GM23338 (cell line): ENCODE results near the gene TCF7L2. TPM values are rescaled to one million over a fixed set of nuclear protein-coding genes. Genes with fewer than 3 reads are reported as not detected.
A peak's percentile ranks its signal among the peaks of the same experiment; 100 is the strongest.

ENCODE experiments used
- ATAC-seq: fragments of 200-7000 bp; cut with Tn5 transposase; 3 replicates; pipeline ENCODE4 v1.9.1; 2020
- DNase-seq: peaks from one replicate; pipeline ENCODE4 v3.0.0-alpha.2; 2015; ENCODE audit warnings: low spot score
- H2AFZ ChIP-seq: fragments of 200-600 bp; sonication (generic); 2 replicates; pipeline ENCODE4 v1.8.0; 2016; ENCODE audit warnings: antibody characterized with exemption, mild to moderate bottlenecking, moderate library complexity
- H3F3A ChIP-seq: fragments of 200-600 bp; sonication (generic); replicated peaks from 2 replicates; pipeline ENCODE4 v1.8.0; 2017; ENCODE audit warnings: antibody characterized with exemption, mixed run types, low read depth
- H3K27ac ChIP-seq: fragments of 200-600 bp; sonication (generic); 2 replicates; pipeline ENCODE4 v1.6.1; 2016; ENCODE audit warnings: low read depth
- H3K27me3 ChIP-seq: fragments of 200-600 bp; sonication (generic); 2 replicates; pipeline ENCODE4 v1.8.0; 2016; ENCODE audit warnings: mild to moderate bottlenecking, mixed run types, moderate library complexity; ENCODE audit not compliant: insufficient read depth
- H3K36me3 ChIP-seq: fragments of 200-600 bp; sonication (generic); 2 replicates; pipeline ENCODE4 v1.8.0; 2016; ENCODE audit warnings: mild to moderate bottlenecking; ENCODE audit not compliant: insufficient read depth
- H3K4me1 ChIP-seq: fragments of 200-600 bp; sonication (generic); 2 replicates; pipeline ENCODE4 v1.8.0; 2016; ENCODE audit warnings: mild to moderate bottlenecking, moderate library complexity; ENCODE audit not compliant: insufficient read depth
- H3K4me2 ChIP-seq: fragments of 200-600 bp; sonication (generic); 2 replicates; pipeline ENCODE4 v1.7.1; 2017; ENCODE audit warnings: mixed run types
- H3K4me3 ChIP-seq: fragments of 200-600 bp; sonication (generic); 2 replicates; pipeline ENCODE4 v1.6.1; 2016; ENCODE audit warnings: mixed run types
- H3K79me2 ChIP-seq: fragments of 200-600 bp; sonication (generic); replicated peaks from 2 replicates; pipeline ENCODE4 v1.8.0; 2017; ENCODE audit warnings: mild to moderate bottlenecking; ENCODE audit not compliant: insufficient read depth
- H3K9me2 ChIP-seq: fragments of 200-600 bp; sonication (generic); 2 replicates; pipeline ENCODE4 v1.8.0; 2017; ENCODE audit not compliant: insufficient read depth
- H4K20me1 ChIP-seq: fragments of 200-600 bp; sonication (generic); replicated peaks from 2 replicates; pipeline ENCODE4 v1.8.0; 2017; ENCODE audit warnings: mild to moderate bottlenecking; ENCODE audit not compliant: insufficient read depth
- H3K27ac Mint-ChIP-seq: 2 replicates; pipeline ENCODE4 v1.8.0; 2020; ENCODE audit warnings: inconsistent platforms, mild to moderate bottlenecking, moderate library complexity, mixed read lengths
- H3K27me3 Mint-ChIP-seq: 3 replicates; pipeline ENCODE4 v1.8.0; 2022; ENCODE audit warnings: low read depth, mild to moderate bottlenecking, moderate library complexity, mixed read lengths, inconsistent platforms; ENCODE audit not compliant: insufficient read depth, poor library complexity
- H3K36me3 Mint-ChIP-seq: 3 replicates; pipeline ENCODE4 v1.8.0; 2021; ENCODE audit warnings: low read depth, mild to moderate bottlenecking, inconsistent platforms, moderate library complexity, mixed read lengths
- H3K4me1 Mint-ChIP-seq: 3 replicates; pipeline ENCODE4 v1.8.0; 2020; ENCODE audit warnings: mild to moderate bottlenecking, inconsistent platforms, mixed read lengths
- H3K4me3 Mint-ChIP-seq: 3 replicates; pipeline ENCODE4 v1.8.0; 2021; ENCODE audit warnings: moderate library complexity, mild to moderate bottlenecking, inconsistent platforms, mixed read lengths
- H3K9me3 Mint-ChIP-seq: 3 replicates; pipeline ENCODE4 v1.8.0; 2020; ENCODE audit warnings: moderate library complexity, mild to moderate bottlenecking, inconsistent platforms, mixed read lengths
- EZH2 ChIP-seq: fragments of 200-600 bp; sonication (generic); IDR thresholded peaks from one replicate; pipeline ENCODE4 v1.8.0; 2017; ENCODE audit warnings: antibody characterized with exemption, mild to moderate bottlenecking, low read depth; ENCODE audit not compliant: unreplicated experiment
- JUNB ChIP-seq: IDR thresholded peaks from one replicate; pipeline ENCODE4 v1.6.1; 2016; ENCODE audit warnings: antibody characterized with exemption; ENCODE audit not compliant: unreplicated experiment
- REST ChIP-seq: IDR thresholded peaks from one replicate; pipeline ENCODE4 v1.6.1; 2018; ENCODE audit warnings: antibody characterized with exemption; ENCODE audit not compliant: unreplicated experiment
- STAT1 ChIP-seq: IDR thresholded peaks from one replicate; pipeline ENCODE4 v1.6.1; 2016; ENCODE audit warnings: antibody characterized with exemption; ENCODE audit not compliant: unreplicated experiment
- ZNF114 ChIP-seq: fragments of 250-450 bp; sonication (Bioruptor Pico); IDR thresholded peaks from 2 replicates; pipeline ENCODE4 v1.5.0; 2020; ENCODE audit warnings: mild to moderate bottlenecking, moderate library complexity
- ZNF462 ChIP-seq: fragments of 250-450 bp; sonication (Bioruptor Pico); IDR thresholded peaks from 2 replicates; pipeline ENCODE4 v1.5.0; 2020; ENCODE audit warnings: mild to moderate bottlenecking, moderate library complexity
- polyA plus RNA-seq: library from polyadenylated mRNA; unstranded; fragments of >200 nt; fragmentation: Nextera tagmentation; extraction: Ambion mirVana; gene quantifications from 2 replicates; pipeline ENCODE4 v1.2.1, GENCODE V29; 2016
- total RNA-seq: library from RNA; depleted of rRNA; stranded (reverse); fragments of >200 nt; shearing (Covaris generic); gene quantifications from 2 replicates; pipeline ENCODE4 v1.2.3, GENCODE V29; 2014

Gene TCF7L2
- total and polyA plus RNA-seq, 2 experiments from 2014 or later, result 32.2 to 80.8 TPM

DNA sequence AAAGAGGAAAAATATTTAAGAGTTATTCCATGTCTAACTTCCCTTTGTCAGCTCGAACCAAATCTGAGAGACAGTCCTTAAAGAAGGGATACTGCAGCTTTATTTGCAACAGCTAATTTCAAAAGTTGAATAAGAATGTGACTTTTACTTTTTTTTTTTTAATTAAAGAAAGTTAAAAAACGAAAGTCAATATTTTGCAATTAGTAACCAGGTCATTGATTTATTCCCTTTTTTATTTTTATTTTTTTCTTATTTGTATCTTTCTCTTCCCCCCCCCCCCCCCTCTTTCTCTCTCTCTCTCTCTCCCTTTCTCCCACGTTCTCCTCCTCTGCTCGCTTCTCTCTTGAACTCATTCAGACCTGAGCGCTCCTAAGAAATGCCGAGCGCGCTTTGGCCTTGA is 209.5 kb downstream of the TCF7L2 start (continued):
- TF ChIP-seq ZNF462 (CRISPR knock-in tag), result no peak

GRCh38 chr10:113160641-113161040 is 210.6 kb downstream of the TCF7L2 start:
- H2AFZ ChIP-seq, result no peak overlapping the region
- peaks cover 63% of the 10 kb centered on the region for H3K4me1 Mint-ChIP-seq
- H4K20me1 ChIP-seq, result peaks cover 24% of the 10 kb centered on the region
- H3K4me3 Mint-ChIP-seq, result no peak overlapping the region
- H3K4me2 ChIP-seq, result no peak overlapping the region
- no peak for ATAC-seq
- no peaks in the 10 kb centered on the region for H3K9me3 Mint-ChIP-seq
- peaks cover 77% of the 10 kb centered on the region for H3K4me1 ChIP-seq
- no peak for DNase-seq
- no peaks in the 10 kb centered on the region for H3K27me3 ChIP-seq
- H3K27ac ChIP-seq, result 0 out of 2 replicates have a peak overlapping the region, but pooled peaks have one; percentile 36
- peaks cover 74% of the 10 kb centered on the region for H3K36me3 Mint-ChIP-seq
- H3K27ac Mint-ChIP-seq, result peak overlapping the region; percentile 24
- H3K79me2 ChIP-seq, result no peaks in the 10 kb centered on the region
- peaks cover 37% of the 10 kb centered on the region for H3K36me3 ChIP-seq
- H3K9me2 ChIP-seq, result no peaks in the 10 kb centered on the region
- H3K4me3 ChIP-seq, result no peak overlapping the region
- peaks cover 26% of the 10 kb centered on the region for H3K27me3 Mint-ChIP-seq
- 0 out of 2 replicates have a peak, but pooled peaks cover 12% of the 10 kb centered on the region for H3F3A ChIP-seq
- TF ChIP-seq REST, result no peak
- no peak for TF ChIP-seq STAT1
- no peak for TF ChIP-seq ZNF462 (CRISPR knock-in tag)
- TF ChIP-seq EZH2, result no peak
- no peak for TF ChIP-seq ZNF114 (CRISPR knock-in tag)
- no peak for TF ChIP-seq JUNB
